A673 (cell line): ENCODE data around the gene SPTAN1.

Source experiments
- CTCF ChIP-seq: fragments of 300-800, 200-600 bp; sonication (generic); conservative IDR thresholded peaks from 2 replicates; pipeline ENCODE4 v1.5.1; 2017; ENCODE audit warnings: low read depth, mild to moderate bottlenecking, antibody characterized with exemption, low read length, moderate library complexity, mixed read lengths
- EZH2 ChIP-seq: fragments of 200-600 bp; sonication (generic); IDR thresholded peaks from 2 replicates; pipeline ENCODE4 v1.6.1; 2017; ENCODE audit warnings: borderline replicate concordance, low read depth, mild to moderate bottlenecking, mixed read lengths, antibody characterized with exemption, low read length; ENCODE audit not compliant: poor library complexity, severe bottlenecking

DNA sequence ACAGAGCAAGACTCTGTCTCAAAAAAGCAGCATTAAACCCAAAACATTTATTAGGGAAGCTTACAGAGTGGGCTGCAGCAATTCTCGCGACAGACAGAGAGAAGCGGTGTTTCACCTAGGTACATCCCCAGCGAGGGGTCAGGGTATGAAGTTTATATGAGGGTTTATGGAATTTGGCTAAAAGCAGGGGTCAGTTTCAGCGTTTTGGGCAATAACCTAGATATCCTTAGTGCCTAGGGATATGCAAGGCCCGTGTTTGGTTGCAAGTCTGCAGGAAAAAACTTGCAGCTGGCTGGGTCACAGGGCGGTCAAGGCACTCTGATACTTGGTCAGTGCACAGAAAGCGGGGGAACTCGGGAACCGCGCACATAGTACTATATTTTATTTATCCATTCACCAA, 48.5 kb upstream of the SPTAN1 start:
- TF ChIP-seq CTCF (no peak), EZH2 (no peak)
